Stimulated activated CD4-positive, alpha-beta T cell treated with anti-CD3 and anti-CD28 coated beads, Interleukin-12 subunit alpha, Interleukin-12 subunit beta, amount 100 ng/mL, for 4 hours (primary cell): ENCODE measurements around the gene CD101.

Experiments
- DNase-seq: peaks from one replicate; pipeline ENCODE4 v3.0.0-alpha.2; 2020

Gene CD101

DNA sequence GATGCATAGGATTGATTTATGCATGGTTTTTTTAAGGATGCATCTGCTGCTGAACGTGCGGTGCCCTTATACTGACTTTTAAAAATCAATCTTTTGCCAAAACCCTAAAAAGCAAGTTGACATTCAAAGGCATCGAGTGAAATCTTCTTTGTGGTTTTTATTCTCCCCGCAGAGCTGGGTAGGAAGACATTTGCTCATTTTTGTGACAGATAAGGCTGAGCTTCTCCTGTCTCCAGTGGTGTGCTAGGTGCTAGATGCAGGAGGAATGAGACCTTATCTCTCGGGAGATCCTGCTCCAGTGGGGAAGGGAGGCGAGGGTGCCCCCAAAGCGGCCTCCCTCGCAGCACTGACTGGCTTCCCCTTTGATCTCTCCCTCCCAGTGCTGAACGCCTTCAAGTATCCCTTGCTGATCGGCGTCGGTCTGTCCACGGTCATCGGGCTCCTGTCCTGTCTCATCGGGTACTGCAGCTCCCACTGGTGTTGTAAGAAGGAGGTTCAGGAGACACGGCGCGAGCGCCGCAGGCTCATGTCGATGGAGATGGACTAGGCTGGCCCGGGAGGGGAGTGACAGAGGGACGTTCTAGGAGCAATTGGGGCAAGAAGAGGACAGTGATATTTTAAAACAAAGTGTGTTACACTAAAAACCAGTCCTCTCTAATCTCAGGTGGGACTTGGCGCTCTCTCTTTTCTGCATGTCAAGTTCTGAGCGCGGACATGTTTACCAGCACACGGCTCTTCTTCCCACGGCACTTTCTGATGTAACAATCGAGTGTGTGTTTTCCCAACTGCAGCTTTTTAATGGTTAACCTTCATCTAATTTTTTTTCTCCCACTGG is 14.9 kb upstream of the CD101 start:
- DNase-seq: peak; percentile 39

DNA sequence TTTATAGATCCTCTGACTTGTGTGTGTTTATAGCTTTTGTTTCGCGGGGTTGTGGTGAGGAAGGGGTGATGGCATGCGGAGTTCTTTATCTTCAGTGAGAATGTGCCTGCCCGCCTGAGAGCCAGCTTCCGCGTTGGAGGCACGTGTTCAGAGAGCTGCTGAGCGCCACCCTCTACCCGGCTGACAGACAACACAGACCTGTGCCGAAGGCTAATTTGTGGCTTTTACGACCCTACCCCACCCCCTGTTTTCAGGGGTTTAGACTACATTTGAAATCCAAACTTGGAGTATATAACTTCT is 14.4 kb upstream of the CD101 start:
- DNase-seq: peak; percentile 65

DNA sequence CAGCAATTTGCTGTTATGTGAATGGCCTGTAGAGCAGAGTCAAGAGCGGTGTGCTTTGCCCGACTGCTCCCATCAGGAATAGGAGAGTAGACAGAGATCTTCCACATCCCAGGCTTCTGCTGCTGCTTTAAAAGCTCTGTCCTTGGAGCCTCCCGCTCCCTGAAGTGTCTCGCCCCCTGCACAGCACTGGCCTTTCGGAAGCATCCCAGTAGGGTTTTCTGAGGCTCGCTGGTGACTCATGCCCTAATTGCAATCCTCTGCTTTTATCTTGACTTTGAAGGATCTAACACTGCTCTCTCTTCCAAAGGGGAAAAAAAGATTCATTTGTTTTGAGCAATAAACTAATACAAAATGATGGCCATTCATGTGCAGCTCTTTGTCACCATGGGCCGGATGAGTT is 13.3 kb upstream of the CD101 start:
- no peak for DNase-seq

DNA sequence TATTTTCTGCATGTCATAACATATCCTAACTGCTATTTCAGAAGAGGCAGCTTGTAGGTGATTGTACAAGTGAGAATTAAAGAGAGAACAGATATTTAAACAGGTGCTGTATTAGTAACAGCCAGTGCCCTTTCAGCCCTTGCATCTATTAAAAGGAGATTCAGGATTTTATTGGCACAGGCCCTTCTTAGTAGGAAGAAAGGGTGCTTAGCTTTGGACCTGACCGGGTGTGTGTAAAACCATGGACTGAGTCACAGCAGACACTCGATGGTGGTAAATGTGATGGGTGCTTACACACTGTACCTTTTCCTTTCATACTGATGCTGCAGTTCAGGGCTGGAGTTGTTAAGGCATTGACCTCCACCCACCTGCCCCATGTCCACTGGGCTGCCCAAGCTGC is 12.7 kb upstream of the CD101 start:
- DNase-seq: no peak

DNA sequence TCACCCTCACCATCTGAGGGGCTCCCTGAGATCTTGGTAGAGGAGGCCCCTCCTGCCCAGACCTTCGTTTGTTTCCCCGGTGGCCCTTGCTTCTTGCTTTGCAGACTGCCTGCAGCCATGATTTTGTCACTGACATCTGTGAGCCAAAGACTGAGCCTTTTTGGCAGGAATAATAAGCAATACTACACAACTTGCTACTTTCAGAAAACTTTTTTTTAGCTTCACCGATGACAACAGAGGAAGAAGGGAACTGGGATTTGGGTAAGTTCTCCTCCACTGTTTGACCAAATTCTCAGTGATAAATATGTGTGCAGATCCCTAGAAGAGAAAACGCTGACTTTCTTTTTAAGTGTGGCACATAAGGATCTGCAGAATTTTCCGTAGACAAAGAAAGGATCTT is 11.7 kb upstream of the CD101 start:
- no peak for DNase-seq

DNA sequence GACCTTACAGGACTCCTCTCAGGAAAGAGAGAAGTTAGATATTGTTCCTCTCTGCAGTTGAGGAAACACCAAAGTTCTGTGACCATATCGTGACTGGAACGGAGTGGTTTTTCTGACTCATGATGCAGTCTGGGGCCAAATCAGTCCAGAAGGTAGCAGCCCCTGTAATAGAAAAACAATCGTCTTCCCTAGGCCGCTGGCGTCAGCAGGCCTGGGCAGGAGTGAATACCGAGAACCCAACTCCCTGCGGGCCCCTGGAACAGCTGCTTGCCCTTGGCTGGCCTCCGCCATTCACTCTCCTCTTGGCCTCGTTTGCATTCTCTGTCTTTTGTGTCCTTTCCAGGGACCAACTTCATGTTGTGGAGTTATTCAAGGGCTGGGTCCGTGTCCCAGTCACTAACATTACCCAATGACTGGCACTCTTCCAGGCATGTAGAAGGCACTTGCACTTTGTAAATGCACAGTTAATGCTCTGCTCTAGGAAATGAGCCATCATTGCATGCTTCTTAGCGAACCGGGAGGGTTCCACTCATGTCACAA is 10.9 kb upstream of the CD101 start:
- DNase-seq: no peak

DNA sequence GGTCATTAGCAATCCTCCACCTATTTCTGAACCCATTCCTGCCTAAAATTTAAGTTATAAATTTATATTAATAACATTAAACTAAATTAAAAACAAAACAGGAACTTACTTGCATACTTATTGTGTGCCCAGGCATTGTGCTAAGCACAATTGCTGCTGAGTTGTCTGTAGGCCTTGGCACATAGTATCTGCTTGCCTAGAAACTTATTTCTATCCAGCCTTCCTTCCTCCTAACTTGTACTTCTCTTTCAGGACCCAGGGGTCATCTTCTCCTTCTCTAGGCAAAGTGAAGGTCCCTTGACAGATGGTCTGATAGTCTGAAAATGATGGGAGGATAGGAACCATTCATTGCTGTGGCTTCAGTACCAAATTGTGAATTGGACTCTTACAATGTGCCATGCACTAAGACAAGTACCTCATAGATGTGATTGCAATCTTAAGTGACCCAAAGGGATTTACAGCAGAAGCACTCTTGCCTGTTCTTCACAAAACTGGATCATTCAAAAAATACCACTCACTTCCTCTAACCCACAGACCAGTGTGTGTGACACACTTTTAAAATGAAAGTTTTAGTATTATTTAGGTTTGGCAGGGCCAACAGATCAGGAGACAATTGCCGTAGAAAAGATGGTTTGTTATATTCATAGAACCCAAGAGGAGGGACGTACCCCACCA is 10.3 kb upstream of the CD101 start:
- DNase-seq: no peak

DNA sequence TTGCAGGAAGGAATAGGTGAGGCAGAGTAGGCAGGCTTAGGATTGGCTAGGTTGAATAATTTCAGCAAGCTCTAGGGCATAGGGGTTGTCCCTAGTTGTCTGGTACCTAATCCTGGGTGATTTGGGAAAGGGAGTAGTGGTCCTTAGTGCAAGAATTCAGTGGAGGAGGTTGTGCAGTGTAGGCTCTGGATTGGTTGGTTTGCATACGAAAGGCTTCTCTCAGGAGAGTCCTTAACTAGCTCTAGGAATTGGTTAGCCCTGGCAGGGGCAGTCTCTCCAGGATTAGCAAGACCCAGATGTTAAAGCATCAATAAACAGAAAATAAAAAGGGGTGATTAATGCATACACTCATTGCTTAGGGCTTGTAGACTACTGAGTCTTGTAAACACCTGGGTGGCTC is 9.6 kb upstream of the CD101 start:
- no peak for DNase-seq

DNA sequence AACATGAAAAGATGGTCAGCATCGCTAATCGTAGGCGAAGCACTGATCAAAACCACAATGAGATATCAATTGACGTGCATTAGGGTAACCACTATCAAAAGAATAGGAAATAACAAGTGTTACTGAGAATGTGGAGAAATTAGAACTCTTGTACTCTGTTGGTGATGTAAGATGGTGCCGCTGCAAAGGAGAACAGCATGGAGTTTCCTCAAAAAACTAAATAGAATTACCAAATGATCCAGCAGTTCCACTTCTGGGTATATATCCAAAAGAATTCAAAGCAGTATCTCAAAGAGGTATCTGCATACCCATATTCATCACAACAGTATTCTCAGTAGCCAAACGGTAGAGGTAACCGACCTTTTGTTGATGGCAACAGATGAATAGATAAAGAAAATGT is 8.3 kb upstream of the CD101 start:
- no peak for DNase-seq

DNA sequence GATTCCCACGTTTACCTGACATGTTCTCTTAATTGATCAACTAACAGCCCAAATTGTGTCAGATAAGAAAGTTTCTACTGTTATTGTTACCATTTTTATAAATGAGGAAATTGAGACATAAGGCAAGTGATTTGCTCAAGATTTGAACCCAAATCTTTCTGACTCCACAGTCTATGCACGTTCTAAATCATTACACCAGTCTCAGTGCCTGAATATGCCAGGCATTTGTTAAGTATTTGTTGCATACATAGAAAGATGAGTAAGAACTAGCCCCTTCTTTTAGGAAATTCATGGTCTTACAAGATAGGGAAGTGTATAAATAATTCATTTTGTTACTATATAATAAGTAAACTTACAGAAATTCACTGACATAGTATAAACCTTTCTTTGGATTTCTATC is 7.1 kb upstream of the CD101 start:
- DNase-seq: no peak

DNA sequence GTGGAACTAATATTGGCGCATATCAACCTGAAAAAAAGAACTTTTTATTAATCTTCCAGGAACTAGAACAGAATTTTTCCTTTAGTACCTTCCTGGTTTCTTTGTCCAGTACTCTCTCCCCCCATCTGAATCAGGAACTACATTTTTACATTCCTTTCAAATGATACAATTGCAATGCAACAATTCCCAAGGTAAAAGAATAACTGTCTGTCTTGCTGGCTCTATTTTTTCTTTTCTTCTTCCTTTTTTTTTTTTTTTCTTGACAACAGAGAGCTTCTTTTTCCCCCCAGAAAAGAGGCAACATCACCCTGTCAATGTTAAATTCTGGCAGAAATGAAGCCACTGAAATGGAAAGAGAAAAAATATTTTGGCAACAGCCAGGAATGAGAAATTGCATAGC is 4.5 kb upstream of the CD101 start:
- DNase-seq: no peak

DNA sequence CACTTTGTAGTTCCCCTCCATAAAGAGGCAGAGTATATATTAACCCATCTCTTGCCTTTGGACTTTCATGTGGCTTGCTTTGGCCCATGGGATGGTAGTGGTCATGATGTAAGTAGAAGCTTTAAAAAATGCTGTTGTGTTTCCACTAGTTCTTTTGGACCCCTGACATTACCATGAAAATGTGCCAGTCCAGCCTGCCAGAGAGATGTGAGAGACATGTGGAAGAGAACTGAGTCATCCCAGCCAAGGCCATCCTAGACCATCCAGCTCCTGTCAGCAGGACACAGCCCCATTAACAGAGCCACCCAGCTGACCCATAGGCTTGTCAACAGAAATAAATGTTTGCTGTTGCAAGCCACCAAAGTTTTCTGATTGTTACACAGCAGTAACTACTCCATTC is 3.9 kb upstream of the CD101 start:
- DNase-seq: no peak

DNA sequence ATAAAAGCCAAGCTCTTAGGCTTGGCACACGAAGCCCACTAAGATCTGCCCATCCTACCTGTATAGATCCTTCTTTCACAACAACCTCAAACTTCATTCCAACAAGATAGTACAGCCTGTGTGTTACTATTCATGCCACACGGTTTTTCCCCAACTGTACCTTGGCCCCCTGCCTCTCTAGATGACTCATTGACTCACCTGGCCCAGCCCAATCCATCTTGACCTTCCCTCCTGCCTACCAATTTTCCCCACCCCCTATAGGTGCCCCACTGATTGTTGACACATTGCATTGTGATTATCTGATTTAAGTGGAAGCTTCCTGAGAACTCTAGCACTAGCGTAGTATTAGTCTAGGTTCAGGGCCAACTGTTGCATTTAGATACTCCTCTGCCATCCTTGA is 2.0 kb upstream of the CD101 start:
- no peak for DNase-seq

DNA sequence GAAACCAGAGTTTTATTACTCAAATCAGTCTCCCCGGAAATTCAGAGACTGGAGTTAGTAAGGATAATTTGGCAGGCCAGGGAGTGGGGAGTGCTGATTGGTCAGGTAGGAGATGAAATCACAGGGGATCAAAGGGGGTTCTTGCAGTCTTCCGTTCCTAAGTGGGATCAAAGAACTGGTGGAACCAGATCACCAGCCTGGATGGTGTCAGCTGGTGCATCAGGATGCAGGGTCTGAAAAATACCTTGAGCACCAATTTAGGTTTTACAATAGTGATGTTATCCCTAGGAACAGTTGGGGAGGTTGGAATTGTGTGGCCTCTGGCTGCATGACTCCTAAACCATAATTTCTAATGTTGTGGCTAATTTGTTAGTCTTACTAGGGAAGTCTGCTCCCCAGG is 1.4 kb upstream of the CD101 start:
- DNase-seq: no peak

DNA sequence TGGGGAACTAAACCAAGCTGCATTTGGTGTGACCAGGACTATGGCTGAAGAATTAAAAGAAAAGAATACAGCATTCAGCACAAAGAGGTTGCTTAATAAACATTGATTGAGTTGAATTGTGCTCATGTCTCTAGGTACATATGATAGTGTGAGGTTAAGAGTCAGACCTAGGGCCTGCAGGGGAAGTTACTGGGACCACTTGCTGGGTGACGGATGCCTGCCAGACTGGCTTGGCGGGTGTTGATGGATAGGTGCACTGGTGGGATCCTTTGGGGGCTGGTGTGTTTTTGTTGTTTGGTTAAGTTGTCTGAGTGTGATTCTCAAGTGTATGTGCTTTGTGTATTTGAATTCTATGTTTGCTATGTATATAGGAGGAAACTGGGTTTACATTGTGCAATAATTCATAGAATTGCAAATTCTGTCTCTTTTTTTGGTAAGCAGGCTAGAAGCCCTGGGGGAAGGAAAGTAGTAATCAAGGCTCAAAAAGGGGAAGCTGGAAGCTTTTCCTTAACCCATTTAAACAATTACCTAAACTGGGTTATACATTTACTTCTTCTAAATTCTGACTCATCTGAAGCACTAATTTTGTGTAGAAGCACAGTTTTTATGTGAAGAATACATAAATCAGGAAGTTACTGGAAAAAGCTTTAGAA is 1.8 kb downstream of the CD101 start:
- no peak for DNase-seq

DNA sequence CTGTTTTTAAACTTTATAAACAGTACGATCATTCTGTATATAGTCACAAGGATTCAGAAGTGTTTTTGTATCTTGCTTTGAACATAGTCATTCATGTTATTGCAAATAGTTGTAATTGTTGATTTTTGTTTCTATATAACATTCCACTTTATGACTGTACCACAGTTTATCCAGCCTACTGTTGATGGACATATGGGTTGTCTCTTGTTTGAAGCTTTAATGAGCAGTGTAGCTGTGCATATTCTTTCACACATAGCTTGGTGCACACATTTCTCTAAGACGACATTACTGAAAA is 6.1 kb downstream of the CD101 start:
- DNase-seq: no peak

DNA sequence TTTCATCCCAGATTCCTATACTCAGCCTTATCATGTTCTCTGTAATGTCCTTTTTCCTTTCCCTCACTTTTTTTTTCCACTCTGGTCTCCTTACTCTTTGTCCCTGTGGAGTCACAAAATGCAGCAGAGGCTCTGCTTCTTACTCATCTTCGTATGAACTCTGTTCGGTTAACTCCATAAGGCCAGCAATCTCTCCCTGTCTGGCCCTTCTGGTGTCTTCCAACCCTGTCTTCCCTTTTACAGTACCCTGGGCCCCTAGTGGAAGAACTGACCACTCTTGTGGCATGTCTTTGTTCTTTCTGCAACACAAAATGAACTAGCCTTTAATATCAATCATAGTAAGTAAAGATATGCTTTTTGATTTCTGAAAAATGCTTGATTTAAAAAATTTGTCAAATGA is 7.1 kb downstream of the CD101 start:
- no peak for DNase-seq

DNA sequence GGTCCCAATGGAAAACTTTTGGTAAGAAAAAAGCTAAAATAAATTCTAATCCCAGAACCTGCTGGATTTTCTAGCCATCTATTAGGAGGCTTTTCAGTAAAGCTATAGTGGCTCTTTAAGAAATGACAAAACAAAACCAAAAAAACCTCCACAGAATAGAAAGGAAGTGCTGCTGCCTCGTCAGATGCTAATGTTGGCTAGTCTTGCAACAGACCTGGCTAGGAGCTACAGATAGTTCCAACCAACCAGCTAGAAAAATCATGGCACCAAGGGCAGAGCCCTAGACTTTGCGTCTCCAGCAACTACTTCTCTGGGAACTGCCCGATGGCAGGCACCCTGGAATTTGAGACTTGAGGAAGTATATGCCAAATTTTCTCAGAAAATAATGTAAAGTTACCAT is 7.6 kb downstream of the CD101 start:
- no peak for DNase-seq

DNA sequence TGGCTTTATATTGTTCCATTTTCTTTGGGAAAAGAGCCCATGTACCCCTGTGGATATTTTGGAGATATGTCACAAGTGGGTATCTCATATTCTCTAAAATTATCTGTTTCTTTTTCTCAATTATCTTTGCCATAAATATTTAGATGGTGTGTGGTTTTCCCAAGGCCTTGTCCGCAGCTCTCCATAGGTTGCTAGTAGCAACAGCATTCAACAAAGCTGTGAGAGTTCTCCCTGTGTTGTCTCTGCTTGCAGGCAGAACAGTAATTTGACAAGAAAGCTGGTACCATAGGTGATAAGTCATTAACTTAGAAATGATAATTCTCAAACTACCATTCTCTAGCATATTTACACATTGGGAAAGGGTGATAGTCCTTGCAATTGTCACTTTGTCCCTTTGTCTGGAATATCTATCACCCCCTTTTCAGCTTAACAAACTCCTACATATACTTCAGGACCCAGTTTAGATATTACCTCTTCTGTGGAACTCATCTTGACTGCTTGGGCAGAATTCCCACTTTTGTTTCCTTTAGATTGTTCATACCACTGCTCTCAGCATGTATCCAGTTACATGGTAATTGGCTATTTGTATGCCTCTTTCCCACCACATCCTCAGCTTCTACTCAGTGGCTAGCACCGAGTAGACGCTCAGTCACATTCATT is 8.9 kb downstream of the CD101 start:
- DNase-seq: no peak

DNA sequence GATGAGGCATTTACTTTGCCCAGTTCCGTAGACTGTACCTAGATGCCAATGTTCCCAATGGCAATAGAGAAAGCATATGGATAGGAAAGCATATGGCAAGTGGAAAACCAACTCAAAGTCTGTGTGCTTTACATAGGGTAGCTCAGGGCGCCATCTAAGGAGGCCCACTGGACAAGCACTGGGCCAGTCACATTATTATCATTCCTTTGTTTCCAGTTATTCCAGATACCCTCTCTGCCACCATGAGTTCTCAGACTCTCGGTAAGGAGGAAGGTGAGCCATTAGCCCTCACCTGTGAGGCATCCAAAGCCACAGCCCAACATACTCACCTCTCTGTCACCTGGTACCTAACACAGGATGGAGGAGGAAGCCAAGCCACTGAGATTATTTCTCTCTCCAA is 9.8 kb downstream of the CD101 start:
- no peak for DNase-seq

DNA sequence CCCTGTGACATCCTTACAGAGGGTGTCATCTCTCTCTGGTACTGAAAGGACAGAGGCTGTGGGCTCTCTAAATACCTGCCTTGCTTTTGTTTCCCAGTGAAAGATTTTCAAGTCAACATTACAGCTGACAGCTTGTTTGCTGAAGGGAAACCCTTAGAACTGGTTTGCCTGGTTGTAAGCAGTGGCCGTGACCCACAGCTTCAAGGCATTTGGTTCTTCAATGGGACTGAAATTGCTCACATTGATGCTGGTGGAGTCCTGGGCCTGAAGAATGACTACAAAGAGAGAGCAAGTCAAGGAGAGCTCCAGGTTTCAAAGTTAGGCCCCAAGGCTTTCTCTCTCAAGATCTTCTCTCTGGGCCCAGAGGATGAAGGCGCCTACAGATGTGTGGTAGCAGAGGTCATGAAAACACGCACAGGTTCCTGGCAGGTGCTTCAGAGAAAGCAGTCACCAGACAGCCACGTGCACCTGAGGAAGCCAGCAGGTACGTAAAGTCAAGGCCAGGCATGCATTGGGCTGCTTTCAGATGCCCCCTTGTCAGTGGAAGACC is 11.8 kb downstream of the CD101 start:
- DNase-seq: no peak

DNA sequence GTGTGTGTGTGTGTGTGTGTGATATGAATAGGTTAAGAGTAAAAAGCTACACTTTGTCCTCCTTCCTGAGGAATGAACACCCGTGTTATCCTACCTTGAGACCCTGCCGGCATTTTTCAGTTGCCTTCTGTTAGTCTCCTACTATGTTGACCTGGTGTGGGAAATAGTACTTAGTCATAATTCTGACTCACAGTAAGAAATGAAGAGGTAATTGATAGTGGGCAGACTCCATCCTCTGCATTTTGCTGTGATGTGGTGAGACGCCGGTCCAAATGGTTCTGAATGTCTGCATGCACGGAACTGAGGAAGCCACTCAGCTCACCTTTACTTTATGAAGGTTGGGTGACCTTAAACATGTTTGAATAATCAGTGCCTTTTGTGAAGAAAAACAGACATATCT is 12.6 kb downstream of the CD101 start:
- DNase-seq: no peak

DNA sequence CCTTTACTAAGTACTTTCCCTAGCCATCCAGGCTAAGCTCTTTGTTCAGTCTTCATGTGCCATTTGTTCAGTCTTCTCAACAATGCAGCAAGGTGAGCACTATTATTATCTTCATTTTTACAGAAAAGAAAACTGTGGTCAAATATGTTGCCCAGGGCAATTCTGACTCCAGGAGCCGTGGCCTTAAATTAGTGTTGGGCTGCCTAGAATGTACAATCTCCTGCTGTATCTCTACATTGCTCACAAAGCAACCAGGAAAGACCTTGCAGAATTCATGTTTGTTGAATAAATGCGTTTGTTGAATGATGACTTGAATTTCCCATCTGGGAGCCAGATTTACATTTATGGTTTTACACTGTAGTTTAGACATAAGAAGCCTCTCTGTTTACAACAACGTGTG is 14.2 kb downstream of the CD101 start:
- no peak for DNase-seq

DNA sequence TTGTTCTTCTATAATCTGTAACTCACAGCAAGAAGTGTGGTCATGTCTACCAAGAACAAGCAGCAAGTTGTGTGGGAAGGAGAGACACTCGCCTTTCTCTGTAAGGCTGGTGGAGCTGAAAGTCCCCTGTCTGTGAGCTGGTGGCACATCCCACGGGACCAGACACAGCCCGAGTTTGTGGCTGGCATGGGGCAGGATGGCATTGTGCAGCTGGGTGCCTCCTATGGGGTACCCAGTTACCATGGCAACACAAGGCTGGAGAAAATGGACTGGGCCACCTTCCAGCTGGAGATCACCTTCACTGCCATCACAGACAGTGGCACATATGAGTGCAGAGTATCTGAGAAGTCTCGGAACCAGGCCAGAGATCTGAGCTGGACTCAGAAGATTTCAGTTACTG is 15.5 kb downstream of the CD101 start:
- no peak for DNase-seq
